Forelimb muscle (tissue), 1 donor: ENCODE results near the gene ZNF79. TPM values are rescaled to one million over a fixed set of nuclear protein-coding genes. Genes with fewer than 3 reads are reported as not detected.

Experiments used
- DNase-seq: peaks from one replicate; pipeline ENCODE4 v3.0.0-alpha.2; 2013; ENCODE audit warnings: low read depth
- polyA plus RNA-seq: library from polyadenylated mRNA; unstranded; fragments of 120-200 nt; gene quantifications from one replicate; pipeline ENCODE4 v1.2.1, GENCODE V29; 2013; ENCODE audit not compliant: insufficient read length

ZNF79 gene
- polyA plus RNA-seq, 1 donor: 4.3 TPM

- DNase-seq: no peak
These were observed 25.9 kb upstream of the ZNF79 start for GRCh38 chr9:127398275-127398647.

DNA sequence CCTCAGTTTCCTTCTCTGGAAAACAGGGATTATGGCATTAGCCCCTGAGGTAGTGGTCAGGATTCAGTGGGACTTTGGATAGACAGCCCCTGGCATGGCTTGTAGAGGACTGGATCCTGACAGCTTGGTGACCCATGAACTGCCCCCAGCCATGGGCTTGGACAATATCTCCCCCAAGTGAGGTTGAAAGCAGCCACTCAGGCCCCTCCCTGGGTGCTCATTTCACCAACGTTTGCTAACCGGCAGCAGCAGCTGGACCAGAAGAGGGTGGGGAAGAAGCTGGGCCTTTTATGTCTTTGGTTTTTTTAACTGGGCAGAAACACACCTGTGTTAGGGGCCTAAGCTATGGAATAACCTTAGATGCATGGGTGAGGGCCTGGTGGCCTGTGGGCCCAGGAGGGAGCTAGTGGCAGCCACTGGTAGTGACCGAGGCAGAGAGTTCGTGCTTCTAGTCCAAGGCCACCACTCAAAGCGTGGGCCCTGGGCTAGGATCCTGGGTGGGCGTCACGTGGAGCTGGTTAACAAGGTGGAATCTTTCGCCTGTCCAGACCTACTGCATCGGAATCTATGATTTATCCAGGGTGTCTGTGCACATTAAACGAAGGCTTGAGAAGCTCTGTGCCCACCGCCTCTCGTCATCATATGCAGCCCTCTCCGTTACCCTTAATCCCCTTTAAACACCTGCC, 25.3 kb upstream of the ZNF79 start:
- DNase-seq: no peak

DNA sequence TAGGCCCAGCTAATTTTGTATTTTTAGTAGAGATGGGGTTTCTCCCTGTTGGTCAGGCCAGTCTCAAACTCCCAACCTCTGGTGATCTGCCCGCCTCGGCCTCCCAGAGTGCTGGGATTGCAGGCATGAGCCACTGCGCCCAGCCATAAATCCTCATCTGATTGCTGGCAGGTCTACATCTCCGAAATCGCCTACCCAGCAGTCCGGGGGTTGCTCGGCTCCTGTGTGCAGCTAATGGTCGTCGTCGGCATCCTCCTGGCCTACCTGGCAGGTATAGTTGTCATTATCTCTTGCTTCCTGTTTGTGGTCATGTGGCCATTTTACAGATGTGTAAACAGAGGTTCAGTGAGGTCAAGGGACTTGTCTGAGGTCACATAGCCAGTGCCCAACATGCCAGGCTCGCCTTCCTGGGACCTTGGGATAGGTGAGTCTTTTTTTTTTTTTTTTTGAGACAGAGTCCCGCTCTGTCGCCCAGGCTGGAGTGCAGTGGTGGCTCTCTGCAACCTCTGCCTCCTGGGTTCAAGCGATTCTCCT, 24.4 kb upstream of the ZNF79 start:
- DNase-seq: no peak

DNA sequence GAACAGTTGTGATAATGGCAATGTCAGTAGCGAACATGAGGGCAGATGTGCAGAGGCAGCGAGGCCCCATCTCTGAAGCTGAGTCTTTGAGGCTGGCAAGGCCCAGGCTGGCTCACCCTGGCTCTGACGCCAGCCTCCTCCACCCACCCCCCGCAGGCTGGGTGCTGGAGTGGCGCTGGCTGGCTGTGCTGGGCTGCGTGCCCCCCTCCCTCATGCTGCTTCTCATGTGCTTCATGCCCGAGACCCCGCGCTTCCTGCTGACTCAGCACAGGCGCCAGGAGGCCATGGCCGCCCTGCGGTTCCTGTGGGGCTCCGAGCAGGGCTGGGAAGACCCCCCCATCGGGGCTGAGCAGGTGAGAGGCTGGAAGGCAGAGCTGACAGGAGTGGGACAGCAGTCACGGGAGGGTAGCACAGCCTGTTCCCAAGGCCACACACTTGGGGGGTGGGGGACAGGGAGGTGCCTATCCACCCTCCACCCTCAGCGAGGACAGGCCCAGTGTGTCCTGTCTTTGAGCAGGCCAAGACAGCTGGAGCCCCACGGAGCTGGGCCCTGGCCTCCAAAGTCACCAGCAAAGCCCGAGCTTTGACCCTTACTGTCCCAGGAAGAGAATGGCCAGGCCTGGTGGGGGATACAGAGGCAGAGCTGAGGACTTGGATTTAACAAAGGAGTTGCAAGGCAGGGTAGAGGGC, 21.6 kb upstream of the ZNF79 start:
- no peak for DNase-seq

DNA sequence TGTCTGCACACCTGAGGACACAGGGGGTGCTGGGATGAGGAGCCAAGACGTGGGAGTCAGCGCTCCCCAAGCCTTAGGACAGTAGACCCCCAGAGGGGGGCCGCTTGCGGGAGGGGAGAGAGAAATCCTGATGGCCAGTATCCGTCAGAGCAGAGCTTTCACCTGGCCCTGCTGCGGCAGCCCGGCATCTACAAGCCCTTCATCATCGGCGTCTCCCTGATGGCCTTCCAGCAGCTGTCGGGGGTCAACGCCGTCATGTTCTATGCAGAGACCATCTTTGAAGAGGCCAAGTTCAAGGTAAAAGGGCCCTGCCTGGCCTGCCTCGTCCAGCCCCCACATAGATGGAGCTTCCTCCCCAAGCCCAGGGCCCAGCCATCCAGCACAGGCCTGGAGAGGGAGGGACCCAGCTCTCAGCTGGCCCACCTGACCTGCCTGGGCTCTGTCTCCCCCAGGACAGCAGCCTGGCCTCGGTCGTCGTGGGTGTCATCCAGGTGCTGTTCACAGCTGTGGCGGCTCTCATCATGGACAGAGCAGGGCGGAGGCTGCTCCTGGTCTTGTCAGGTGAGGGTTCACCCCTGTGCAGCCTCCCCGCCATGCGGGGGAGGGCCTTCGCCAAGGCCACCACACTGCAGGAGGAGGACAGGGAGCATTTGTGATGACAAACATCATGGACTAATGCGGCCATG, 20.5 kb upstream of the ZNF79 start:
- no peak for DNase-seq

- no peak for DNase-seq
These were observed 19.6 kb upstream of the ZNF79 start for GRCh38 chr9:127404631-127405030.

- DNase-seq: no peak
These were observed 18.6 kb upstream of the ZNF79 start for GRCh38 chr9:127405344-127406125.

DNA sequence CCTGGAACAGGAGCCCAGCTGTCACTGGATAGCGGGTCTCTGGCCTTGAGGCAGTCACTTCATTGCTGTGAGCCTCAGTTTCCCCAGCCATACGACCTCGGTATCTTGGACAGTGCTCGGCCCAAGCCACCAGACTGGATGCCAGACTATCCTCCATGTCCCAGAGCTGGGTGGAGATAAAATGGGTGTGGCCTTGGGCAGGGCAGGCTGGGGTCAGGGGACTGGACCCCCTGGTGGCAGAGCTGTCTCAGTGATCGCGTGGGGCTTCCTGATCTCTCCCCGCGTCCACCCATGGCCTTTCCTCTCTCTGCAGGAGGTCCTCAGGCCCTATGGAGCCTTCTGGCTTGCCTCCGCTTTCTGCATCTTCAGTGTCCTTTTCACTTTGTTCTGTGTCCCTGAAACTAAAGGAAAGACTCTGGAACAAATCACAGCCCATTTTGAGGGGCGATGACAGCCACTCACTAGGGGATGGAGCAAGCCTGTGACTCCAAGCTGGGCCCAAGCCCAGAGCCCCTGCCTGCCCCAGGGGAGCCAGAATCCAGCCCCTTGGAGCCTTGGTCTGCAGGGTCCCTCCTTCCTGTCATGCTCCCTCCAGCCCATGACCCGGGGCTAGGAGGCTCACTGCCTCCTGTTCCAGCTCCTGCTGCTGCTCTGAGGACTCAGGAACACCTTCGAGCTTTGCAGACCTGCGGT, 17.2 kb upstream of the ZNF79 start:
- DNase-seq: no peak

- DNase-seq: no peak
These were observed 16.7 kb upstream of the ZNF79 start for GRCh38 chr9:127407492-127407843.

DNA sequence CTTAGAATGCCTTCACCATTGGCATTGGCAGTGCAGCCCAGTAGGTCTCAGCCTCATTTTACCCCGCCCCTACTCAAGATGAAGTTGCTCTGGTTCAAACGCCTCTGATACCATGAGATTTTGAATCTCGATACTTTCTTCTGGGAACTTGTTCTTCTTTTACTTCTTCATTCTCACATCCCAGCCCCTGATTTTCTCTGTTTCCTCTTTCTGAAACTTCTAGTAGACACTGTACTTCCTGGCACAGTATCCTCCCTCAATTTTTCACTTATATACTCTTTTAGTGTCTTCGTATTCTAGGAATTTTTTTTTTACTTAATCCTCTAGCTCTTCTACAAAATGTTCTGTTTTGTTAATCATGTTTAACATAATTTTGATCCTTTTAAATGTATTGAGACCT, 13.1 kb upstream of the ZNF79 start:
- DNase-seq: no peak

DNA sequence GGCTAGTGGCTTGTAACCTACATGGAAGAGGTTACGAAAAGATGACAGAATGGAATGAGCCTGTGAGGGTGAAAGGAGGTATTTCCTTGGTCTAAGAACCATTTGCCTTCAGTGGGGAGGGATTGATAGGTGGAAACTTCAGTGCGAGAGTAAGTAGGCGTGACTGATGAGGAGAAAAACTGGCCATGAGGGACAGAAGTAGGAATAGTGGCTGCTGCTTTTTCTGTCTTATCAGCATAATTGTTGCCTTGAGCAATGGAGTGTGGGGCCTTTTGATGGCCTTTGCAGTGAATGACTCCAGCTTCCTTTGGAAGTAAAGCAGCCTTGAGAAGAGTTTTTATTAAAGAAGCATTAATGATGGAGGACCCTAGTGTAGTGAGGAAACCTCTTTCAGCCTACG, 9.0 kb upstream of the ZNF79 start:
- no peak for DNase-seq

DNA sequence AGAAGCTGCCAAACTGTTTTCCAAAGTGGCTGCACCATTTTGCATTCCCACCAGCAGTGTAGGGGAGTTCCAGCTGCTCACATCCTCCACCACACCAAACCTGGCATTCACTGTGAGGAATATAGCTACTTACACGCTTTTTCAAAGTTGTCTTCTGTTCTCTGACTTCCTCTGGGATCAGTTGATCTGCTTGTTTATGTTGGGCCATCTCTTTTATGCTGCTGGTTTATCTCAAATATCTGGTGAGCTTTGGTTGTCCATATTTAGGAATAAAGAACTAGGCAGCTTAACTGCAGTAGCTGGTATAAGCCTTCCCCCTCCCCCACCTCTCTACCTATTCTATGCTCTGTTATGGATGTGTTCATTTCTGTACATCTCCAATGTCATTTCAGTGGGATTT, 8.5 kb upstream of the ZNF79 start:
- no peak for DNase-seq

DNA sequence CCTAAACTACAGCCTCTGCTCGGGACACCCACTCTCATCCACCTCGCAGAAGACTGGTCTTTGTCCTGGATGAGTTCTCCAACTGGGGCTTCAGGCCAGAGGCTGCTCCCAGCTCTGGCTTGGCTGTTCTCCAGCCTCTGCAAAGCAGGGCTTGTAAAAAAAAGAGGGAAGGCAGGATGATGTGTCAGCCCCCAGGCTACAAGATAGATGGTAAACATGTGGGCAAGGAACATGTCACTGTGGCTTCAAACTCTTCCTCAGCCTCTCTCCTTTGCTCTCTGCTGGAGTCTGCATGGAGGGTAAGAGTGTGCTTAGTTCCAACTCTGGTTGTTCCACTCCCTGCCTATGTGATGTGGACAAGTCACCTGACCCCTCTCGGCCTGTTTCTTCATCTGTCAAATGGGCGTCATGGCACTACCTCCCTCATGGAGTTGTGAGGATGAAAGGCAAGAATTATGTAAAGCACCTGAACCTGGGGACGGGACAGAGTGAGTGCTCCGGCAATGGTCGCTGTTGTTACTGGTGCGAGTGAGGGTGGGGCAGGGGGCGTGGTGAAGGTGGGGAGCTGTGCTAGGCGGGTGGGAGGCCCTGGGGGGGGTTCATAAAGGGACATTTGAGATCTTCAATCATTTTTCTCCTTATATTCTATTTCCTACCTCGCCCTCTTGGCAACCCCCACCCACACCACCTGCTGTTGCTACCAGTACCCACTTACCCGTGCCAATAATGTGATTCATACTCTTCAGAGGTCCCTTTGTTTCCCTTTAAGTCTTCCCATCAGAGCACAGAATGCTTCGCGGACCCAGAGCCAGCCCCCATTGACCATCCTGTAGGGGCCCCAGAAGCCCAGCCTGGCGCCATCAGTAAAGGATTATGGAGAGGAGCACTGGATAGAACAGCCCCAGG, 6.8 kb upstream of the ZNF79 start:
- no peak for DNase-seq

DNA sequence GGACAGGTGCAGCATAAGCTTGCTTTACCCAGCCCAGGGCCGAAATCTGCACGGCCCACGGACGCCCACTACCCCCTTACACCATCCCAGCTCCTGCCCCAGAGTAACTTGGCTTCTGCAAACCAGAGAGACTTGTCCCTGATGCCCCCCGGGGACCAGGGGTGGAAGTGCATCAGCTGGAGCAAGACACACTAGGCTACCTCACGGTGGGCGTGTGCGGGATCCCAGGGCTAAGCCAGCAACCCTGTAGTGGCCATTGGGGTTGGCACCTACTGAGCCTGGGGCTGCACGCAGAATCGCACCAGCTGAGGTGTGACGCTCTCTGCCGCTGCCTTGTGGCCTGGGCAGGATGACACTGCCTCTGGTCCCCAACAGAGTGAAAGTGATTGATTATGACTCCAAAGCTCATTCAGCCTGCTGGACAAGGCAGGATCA, 6.1 kb upstream of the ZNF79 start:
- DNase-seq: no peak

GRCh38 chr9:127419348-127419747, 4.8 kb upstream of the ZNF79 start:
- no peak for DNase-seq

GRCh38 chr9:127421057-127421456, 3.1 kb upstream of the ZNF79 start:
- DNase-seq: no peak

DNA sequence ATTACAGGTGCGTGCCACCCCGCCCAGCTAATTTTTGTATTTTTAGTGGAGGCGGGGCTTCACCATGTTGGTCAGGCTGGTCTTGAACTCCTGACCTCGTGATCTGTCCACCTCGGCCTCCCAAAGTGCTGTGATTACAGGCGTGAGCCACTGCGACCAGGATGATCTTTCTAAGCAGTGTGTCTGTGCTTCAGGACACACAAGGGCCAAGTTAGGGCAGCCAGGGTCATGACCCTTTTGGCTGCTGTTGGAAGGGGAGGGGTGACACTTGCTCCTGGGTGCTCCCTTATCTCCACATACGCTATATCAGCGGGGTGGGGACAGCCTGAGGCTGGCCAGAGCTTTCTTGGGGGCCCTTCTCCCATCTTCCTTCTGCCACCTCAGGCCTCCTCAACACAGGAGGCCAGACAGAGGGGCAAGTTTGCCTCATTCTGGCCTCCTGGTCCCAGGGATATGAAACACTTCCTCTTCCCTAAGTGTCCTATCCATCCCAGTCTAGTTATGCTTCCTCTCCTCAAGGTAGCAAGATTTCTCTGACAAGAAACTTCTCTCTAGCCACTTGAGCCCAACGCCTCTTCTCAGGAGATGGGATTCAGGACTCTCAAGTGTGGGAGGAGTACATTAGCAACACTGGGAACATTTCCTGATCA, 1.9 kb upstream of the ZNF79 start:
- DNase-seq: no peak

GRCh38 chr9:127422787-127423186, 1.4 kb upstream of the ZNF79 start:
- no peak for DNase-seq

DNA sequence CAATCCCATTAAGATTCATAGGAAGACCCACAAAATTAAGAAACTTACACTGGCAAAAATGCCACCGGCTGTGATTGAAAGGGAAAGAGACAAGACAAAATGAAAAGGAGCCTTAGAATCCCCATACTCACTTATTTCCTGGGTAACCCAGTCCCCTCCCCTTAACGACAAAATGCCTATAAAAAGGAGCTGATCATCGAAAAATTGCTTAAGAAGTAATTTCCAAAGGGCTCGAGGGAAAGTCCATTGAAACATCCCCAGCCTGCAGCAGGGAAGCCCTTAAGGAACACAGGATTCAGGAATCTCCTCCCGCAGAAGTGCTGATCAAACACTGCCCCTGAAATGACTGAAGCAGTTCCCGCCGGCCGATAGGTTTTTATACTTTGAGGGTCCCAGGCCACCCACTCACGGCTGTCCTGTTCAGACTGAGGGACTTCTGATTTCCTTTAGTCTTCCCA, 677 bp upstream of the ZNF79 start:
- DNase-seq: no peak

- DNase-seq: no peak
These were observed 456 bp downstream of the ZNF79 start for GRCh38 chr9:127424676-127424999.
